ENCODE results near the gene CCDC32.

Gene CCDC32

DNA sequence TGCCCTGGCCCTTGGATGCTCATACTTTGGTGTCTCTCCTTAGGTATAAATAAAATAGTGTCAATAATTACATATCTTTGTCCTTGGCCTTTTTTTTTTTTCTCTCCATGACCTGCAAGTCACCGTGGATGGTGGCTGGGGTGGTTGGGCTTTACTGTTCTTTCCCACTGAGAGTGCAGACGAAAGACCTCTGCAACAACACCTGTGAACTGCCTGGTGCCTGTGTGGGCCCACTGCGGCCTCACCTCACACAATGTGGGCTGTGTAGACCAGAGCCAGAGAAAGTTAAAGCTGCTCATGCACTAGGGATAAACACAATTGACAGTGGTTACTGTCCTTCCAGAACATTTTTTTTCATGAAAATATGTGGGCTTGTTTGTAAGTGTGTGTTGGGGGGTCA is 39.0 kb downstream of the CCDC32 start:
- H3K27me3 ChIP-seq (replicated peaks; ENCODE audit: control insufficient read depth, insufficient read depth, low read length, poor library complexity, severe bottlenecking): no peaks in the 10 kb centered on the region
- H3K36me3 ChIP-seq (ENCODE audit: control insufficient read depth, insufficient read depth, low read length): no peaks in the 10 kb centered on the region
- no peak overlapping the region for H3K4me3 ChIP-seq (ENCODE audit: insufficient read depth, low read depth, low read length, poor library complexity, severe bottlenecking)
- H3K4me1 ChIP-seq (ENCODE audit: control insufficient read depth, insufficient read depth, low read length, poor library complexity, severe bottlenecking): no peaks in the 10 kb centered on the region
- no peak overlapping the region for H3K27ac ChIP-seq (ENCODE audit: insufficient read depth, low read length, poor library complexity, severe bottlenecking)
- no peak for DNase-seq
- no peaks in the 10 kb centered on the region for H3K9me3 ChIP-seq (ENCODE audit: control insufficient read depth, low read length)

DNA sequence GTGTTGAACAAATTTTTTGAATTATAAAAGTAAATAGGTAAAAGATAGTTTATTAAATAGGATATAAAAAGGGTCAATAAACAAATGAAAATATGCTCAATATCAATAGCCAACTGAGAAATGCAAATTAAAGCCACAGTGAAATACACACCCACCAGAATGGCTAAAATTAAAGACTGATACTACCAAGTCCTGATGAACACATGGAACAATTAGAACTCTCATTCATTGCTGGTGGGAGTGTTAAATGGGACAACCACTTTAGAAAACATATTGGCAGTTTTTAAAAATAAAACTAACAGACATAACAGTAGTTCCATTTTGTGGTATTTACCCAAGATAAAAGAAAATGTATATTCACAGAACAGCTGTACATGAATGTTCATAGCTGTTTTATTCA is 41.2 kb downstream of the CCDC32 start:
- Histone ChIP-seq H3K27ac (ENCODE audit: insufficient read depth, low read length, poor library complexity, severe bottlenecking) (no peak overlapping the region), H3K9me3 (ENCODE audit: control insufficient read depth, low read length) (no peaks in the 10 kb centered on the region), H3K36me3 (ENCODE audit: control insufficient read depth, insufficient read depth, low read length) (no peaks in the 10 kb centered on the region), H3K4me3 (ENCODE audit: insufficient read depth, low read depth, low read length, poor library complexity, severe bottlenecking) (no peak overlapping the region), H3K27me3 (replicated peaks; ENCODE audit: control insufficient read depth, insufficient read depth, low read length, poor library complexity, severe bottlenecking) (no peaks in the 10 kb centered on the region), H3K4me1 (ENCODE audit: control insufficient read depth, insufficient read depth, low read length, poor library complexity, severe bottlenecking) (no peaks in the 10 kb centered on the region)
- DNase-seq: no peak

- no peak for DNase-seq
- Histone ChIP-seq H3K27me3 (replicated peaks; ENCODE audit: control insufficient read depth, insufficient read depth, low read length, poor library complexity, severe bottlenecking) (peaks cover 9% of the 10 kb centered on the region), H3K4me1 (ENCODE audit: control insufficient read depth, insufficient read depth, low read length, poor library complexity, severe bottlenecking) (peaks cover 5% of the 10 kb centered on the region), H3K27ac (ENCODE audit: insufficient read depth, low read length, poor library complexity, severe bottlenecking) (no peak overlapping the region), H3K9me3 (ENCODE audit: control insufficient read depth, low read length) (no peaks in the 10 kb centered on the region), H3K4me3 (ENCODE audit: insufficient read depth, low read depth, low read length, poor library complexity, severe bottlenecking) (no peak overlapping the region), H3K36me3 (ENCODE audit: control insufficient read depth, insufficient read depth, low read length) (no peaks in the 10 kb centered on the region)
Observed at GRCh38 chr15:40516322-40516721, 48.5 kb downstream of the CCDC32 start.

DNA sequence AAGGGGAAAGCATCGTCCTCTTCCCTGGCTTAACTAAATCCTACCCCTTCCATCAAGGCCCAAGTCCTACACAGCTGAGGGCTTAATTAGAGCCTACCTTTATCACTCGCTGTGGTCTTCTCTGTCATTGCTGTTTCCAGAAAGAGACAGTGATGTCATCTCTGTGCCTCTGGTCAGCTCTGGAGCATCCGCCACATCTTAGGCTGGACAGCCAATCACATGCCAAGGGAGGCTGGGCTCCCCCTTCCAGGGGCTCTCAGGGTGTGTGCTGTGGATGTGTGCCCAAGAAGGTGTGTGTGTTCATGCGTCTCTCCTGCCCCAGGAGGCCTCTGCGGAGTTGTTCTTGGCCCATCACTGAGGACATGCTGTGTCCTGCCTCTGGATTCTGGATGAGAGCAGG is 51.2 kb downstream of the CCDC32 start:
- no peak for DNase-seq
- no peak overlapping the region for H3K27ac ChIP-seq (ENCODE audit: insufficient read depth, low read length, poor library complexity, severe bottlenecking)
- H3K4me3 ChIP-seq (ENCODE audit: insufficient read depth, low read depth, low read length, poor library complexity, severe bottlenecking): no peak overlapping the region
- H3K9me3 ChIP-seq (ENCODE audit: control insufficient read depth, low read length): no peaks in the 10 kb centered on the region
- H3K27me3 ChIP-seq (replicated peaks; ENCODE audit: control insufficient read depth, insufficient read depth, low read length, poor library complexity, severe bottlenecking): peaks cover 20% of the 10 kb centered on the region
- H3K36me3 ChIP-seq (ENCODE audit: control insufficient read depth, insufficient read depth, low read length): no peaks in the 10 kb centered on the region
- H3K4me1 ChIP-seq (ENCODE audit: control insufficient read depth, insufficient read depth, low read length, poor library complexity, severe bottlenecking): peaks cover 6% of the 10 kb centered on the region

DNA sequence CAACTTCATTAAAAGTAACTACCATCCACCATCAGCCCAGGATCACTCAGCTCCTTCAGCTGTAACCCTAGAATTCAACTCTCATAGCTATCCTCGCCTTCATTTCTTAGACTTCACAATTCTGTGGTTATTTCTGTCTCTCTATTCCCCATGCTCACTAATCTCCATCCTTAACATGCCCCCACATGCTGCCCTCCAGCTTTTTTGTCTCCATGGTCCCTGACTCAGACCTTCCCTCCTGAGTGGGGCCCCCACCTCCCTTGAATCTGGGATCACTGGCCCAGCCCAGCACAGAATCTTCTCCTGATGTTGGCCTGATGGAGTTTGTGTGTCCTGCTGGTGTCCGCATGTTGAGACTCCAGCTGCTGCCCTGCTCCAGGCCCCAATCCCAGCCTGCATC is 52.4 kb downstream of the CCDC32 start:
- Histone ChIP-seq H3K9me3 (ENCODE audit: control insufficient read depth, low read length) (no peaks in the 10 kb centered on the region), H3K4me1 (ENCODE audit: control insufficient read depth, insufficient read depth, low read length, poor library complexity, severe bottlenecking) (peaks cover 6% of the 10 kb centered on the region), H3K4me3 (ENCODE audit: insufficient read depth, low read depth, low read length, poor library complexity, severe bottlenecking) (no peak overlapping the region), H3K27ac (ENCODE audit: insufficient read depth, low read length, poor library complexity, severe bottlenecking) (no peak overlapping the region), H3K36me3 (ENCODE audit: control insufficient read depth, insufficient read depth, low read length) (no peaks in the 10 kb centered on the region), H3K27me3 (replicated peaks; ENCODE audit: control insufficient read depth, insufficient read depth, low read length, poor library complexity, severe bottlenecking) (peaks cover 20% of the 10 kb centered on the region)
- DNase-seq: no peak

DNA sequence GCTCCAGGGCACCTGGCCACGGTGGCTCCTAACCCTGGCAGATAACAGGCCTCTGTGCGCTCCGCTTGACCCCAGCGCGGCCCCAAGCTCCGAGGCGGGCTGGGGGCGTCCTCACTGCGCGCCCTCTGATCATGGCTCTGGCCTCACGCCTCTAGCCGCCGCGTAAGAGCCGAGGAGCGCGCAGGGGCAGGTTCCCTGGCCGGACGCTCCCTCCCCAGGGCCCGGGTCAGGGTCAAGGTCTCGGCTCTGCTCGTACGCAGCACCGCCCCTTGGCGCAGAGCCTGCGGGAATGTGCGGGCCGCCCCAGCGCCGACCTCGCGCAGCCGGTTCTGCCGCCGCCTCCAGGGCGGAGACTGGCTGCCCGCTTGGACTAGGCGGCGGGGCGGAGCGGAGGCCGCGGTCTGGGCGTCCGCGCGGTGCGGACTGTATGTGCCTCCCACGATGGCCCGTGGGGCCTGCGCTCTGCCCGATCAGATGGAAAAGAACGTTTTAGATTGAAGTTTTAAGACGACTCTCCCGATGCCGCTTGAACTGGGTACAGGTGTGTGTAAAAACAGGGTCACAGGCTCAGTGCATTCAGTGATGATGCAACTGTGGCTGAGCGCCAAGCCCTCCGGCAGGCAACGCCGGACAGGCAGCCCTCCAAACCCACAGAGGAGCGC is 53.2 kb downstream of the CCDC32 start:
- peak overlapping the region; percentile 45 for H3K4me3 ChIP-seq (ENCODE audit: insufficient read depth, low read depth, low read length, poor library complexity, severe bottlenecking)
- peaks cover 24% of the 10 kb centered on the region for H3K27me3 ChIP-seq (replicated peaks; ENCODE audit: control insufficient read depth, insufficient read depth, low read length, poor library complexity, severe bottlenecking)
- no peak for DNase-seq
- no peaks in the 10 kb centered on the region for H3K9me3 ChIP-seq (ENCODE audit: control insufficient read depth, low read length)
- peaks cover 12% of the 10 kb centered on the region for H3K4me1 ChIP-seq (ENCODE audit: control insufficient read depth, insufficient read depth, low read length, poor library complexity, severe bottlenecking)
- H3K27ac ChIP-seq (ENCODE audit: insufficient read depth, low read length, poor library complexity, severe bottlenecking): no peak overlapping the region
- no peaks in the 10 kb centered on the region for H3K36me3 ChIP-seq (ENCODE audit: control insufficient read depth, insufficient read depth, low read length)

DNA sequence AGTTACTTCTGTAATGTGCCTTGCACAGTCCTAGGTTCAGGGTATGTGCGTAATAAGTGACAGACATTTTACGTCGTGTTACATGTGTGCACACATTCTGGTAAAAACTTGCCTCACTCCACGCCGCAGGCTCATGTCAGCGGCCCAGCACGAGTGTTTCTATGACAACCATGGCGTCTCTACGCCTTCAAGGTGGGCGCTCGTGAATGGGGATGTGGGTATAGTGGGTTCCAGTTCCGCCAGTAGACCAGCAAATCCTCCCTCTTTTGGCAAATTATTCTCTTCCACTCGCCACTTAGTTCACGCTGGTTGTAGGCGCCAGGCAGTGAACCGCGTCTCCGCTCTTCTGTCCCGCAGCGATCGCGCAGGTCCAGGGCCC is 53.8 kb downstream of the CCDC32 start:
- Histone ChIP-seq H3K4me1 (ENCODE audit: control insufficient read depth, insufficient read depth, low read length, poor library complexity, severe bottlenecking) (peaks cover 12% of the 10 kb centered on the region), H3K36me3 (ENCODE audit: control insufficient read depth, insufficient read depth, low read length) (no peaks in the 10 kb centered on the region), H3K9me3 (ENCODE audit: control insufficient read depth, low read length) (no peaks in the 10 kb centered on the region), H3K27me3 (replicated peaks; ENCODE audit: control insufficient read depth, insufficient read depth, low read length, poor library complexity, severe bottlenecking) (peaks cover 24% of the 10 kb centered on the region), H3K4me3 (ENCODE audit: insufficient read depth, low read depth, low read length, poor library complexity, severe bottlenecking) (peak overlapping the region; percentile 45), H3K27ac (ENCODE audit: insufficient read depth, low read length, poor library complexity, severe bottlenecking) (no peak overlapping the region)
- DNase-seq: no peak

GRCh38 chr15:40510201-40510600 is 54.6 kb downstream of the CCDC32 start:
- Histone ChIP-seq H3K36me3 (ENCODE audit: control insufficient read depth, insufficient read depth, low read length) (no peaks in the 10 kb centered on the region), H3K27me3 (replicated peaks; ENCODE audit: control insufficient read depth, insufficient read depth, low read length, poor library complexity, severe bottlenecking) (peaks cover 27% of the 10 kb centered on the region), H3K4me3 (ENCODE audit: insufficient read depth, low read depth, low read length, poor library complexity, severe bottlenecking) (no peak overlapping the region), H3K4me1 (ENCODE audit: control insufficient read depth, insufficient read depth, low read length, poor library complexity, severe bottlenecking) (peaks cover 12% of the 10 kb centered on the region), H3K27ac (ENCODE audit: insufficient read depth, low read length, poor library complexity, severe bottlenecking) (no peak overlapping the region), H3K9me3 (ENCODE audit: control insufficient read depth, low read length) (no peaks in the 10 kb centered on the region)
- DNase-seq: no peak

DNA sequence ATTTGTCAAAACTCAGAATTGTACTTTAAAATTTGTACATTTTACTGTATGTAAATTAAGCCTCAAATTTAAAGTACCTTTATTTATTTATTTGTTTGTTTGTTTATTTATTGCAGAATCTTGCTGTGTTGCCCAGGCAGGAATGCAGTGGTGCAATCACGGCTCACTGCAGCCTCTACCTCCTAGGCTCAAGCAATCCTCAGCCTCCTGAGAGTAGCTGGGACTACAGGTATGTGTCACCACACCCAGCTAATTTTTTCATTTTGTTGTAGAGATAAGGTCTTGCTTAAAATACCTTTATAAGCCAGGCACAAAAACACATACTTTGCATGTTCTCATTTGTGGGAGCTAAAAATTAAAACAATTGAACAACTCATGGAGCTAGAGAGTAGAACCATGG is 56.6 kb downstream of the CCDC32 start:
- no peak for DNase-seq
- Histone ChIP-seq H3K9me3 (ENCODE audit: control insufficient read depth, low read length) (no peaks in the 10 kb centered on the region), H3K4me1 (ENCODE audit: control insufficient read depth, insufficient read depth, low read length, poor library complexity, severe bottlenecking) (peaks cover 12% of the 10 kb centered on the region), H3K27me3 (replicated peaks; ENCODE audit: control insufficient read depth, insufficient read depth, low read length, poor library complexity, severe bottlenecking) (peaks cover 24% of the 10 kb centered on the region), H3K4me3 (ENCODE audit: insufficient read depth, low read depth, low read length, poor library complexity, severe bottlenecking) (no peak overlapping the region), H3K36me3 (ENCODE audit: control insufficient read depth, insufficient read depth, low read length) (no peaks in the 10 kb centered on the region), H3K27ac (ENCODE audit: insufficient read depth, low read length, poor library complexity, severe bottlenecking) (no peak overlapping the region)

DNA sequence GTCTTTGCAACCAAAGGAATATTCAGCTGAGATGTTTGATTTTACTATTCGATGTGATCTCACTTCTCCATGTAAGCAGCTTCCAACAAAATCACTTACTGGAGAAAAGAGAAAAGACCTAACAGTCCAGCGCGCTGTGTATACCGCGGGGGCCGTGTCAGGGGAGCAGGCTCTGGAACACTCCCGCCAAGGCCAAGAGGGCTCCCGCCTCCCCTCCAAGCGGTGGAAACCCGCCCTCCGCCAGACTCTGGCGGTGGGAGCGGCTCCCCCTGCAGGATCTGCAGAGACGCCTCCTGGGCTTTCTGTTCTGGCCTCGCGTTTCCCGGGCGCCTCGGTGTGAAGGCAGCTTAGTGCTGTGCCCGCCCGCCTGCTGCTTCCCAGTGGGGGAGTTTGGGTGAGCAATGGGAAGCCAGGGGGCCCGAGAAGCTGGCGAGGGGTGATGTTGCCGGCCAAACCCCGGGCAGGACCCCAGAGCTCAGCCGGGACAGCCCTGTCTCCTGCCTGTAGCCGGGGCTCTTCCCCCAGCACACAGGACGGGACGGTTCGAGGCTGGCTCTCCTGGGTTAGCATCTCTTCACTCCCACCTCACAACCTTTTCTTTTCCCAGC is 57.8 kb downstream of the CCDC32 start:
- Histone ChIP-seq H3K4me3 (ENCODE audit: insufficient read depth, low read depth, low read length, poor library complexity, severe bottlenecking) (peak overlapping the region; percentile 19), H3K4me1 (ENCODE audit: control insufficient read depth, insufficient read depth, low read length, poor library complexity, severe bottlenecking) (peaks cover 12% of the 10 kb centered on the region), H3K27ac (ENCODE audit: insufficient read depth, low read length, poor library complexity, severe bottlenecking) (no peak overlapping the region), H3K27me3 (replicated peaks; ENCODE audit: control insufficient read depth, insufficient read depth, low read length, poor library complexity, severe bottlenecking) (peaks cover 24% of the 10 kb centered on the region), H3K9me3 (ENCODE audit: control insufficient read depth, low read length) (no peaks in the 10 kb centered on the region), H3K36me3 (ENCODE audit: control insufficient read depth, insufficient read depth, low read length) (no peaks in the 10 kb centered on the region)
- peak; percentile 19 to 33 (median 27) for DNase-seq

All from effector memory CD4-positive, alpha-beta T cell (primary cell).